HCT116 (cell line): Measurements from ENCODE around the gene PBX3. TPM values are rescaled to one million over a fixed set of nuclear protein-coding genes. Genes with fewer than 3 reads are reported as not detected.

Experiments
- ATAC-seq: fragments of 200-7000 bp; cut with Tn5 transposase; 2 replicates; pipeline ENCODE4 v1.9.1; 2020; ENCODE audit warnings: mild to moderate bottlenecking, moderate library complexity
- BruUV-seq: library from RNA; stranded (reverse); fragments of 400-500 nt; replicated peaks from 2 replicates; lab custom pipeline; 2021; lab: Mats Ljungman, UMichigan
- CTCF ChIA-PET: fragments of 300-600 bp; sonication (Branson Sonifier 250); formaldehyde crosslinking; loops from one replicate; lab custom pipeline; 2021; ENCODE audit warnings: antibody characterized with exemption; lab: Charles Lee
- POLR2A ChIA-PET: fragments of 300-600, 350-600 bp; sonication (Branson Sonifier 250); formaldehyde crosslinking; loops from one replicate; lab custom pipeline; 2021; ENCODE audit warnings: antibody characterized with exemption; lab: Charles Lee
- RAD21 ChIA-PET, 2 experiments: fragments of 300-600 bp; sonication (Branson Sonifier 250); formaldehyde crosslinking; loops; one replicate each; lab custom pipeline; 2023; ENCODE audit warnings: low total read pairs in 2 of 2; ENCODE audit not compliant: uncharacterized antibody in 2 of 2, unreplicated experiment in 2 of 2, low non-redundant PET in 1 of 2; lab: Charles Lee
- DNase-seq: peaks from one replicate; pipeline ENCODE4 v3.0.0-alpha.2; 2010; ENCODE audit warnings: low read depth, low spot score
- H2AFZ ChIP-seq: fragments of 200-600 bp; shearing (Covaris generic), sonication (generic); 2 replicates; pipeline ENCODE4 v1.6.1; 2017; ENCODE audit warnings: low read depth, mixed run types, mixed read lengths, antibody characterized with exemption, low read length; ENCODE audit not compliant: poor library complexity, severe bottlenecking
- H3K27ac ChIP-seq: 2 replicates; pipeline ENCODE4 v1.5.1; 2012; ENCODE audit warnings: low read depth, low read length
- H3K27me3 ChIP-seq: fragments of 200-600 bp; sonication (generic); 2 replicates; pipeline ENCODE4 v1.6.1; 2016; ENCODE audit warnings: mixed run types, low read length, mixed read lengths; ENCODE audit not compliant: insufficient read depth
- H3K36me3 ChIP-seq, 2 experiments: fragments of 200-500 bp in 1 of 2; fragments of 200-600 bp in 1 of 2; sonication (Bioruptor generic) in 1 of 2; sonication (generic) in 1 of 2; 2 replicates each; pipeline versions ENCODE4 v1.5.1 to v1.6.1; 2014 to 2016; ENCODE audit warnings: low read length in 2 of 2, inconsistent platforms in 1 of 2, mixed read lengths in 1 of 2, mixed run types in 1 of 2; ENCODE audit not compliant: insufficient read depth in 2 of 2, control insufficient read depth in 1 of 2
- H3K4me1 ChIP-seq, 2 experiments: fragments of 200-600 bp in 1 of 2; sonication (generic) in 1 of 2; 2 replicates each; pipeline versions ENCODE4 v1.5.1 to v1.6.1; 2012 to 2017; ENCODE audit warnings: low read length in 2 of 2, inconsistent platforms in 1 of 2, mild to moderate bottlenecking in 1 of 2, mixed read lengths in 1 of 2, mixed run types in 1 of 2, moderate library complexity in 1 of 2; ENCODE audit not compliant: insufficient read depth in 2 of 2, control insufficient read depth in 1 of 2
- H3K4me2 ChIP-seq: fragments of 200-600 bp; sonication (generic); 2 replicates; pipeline ENCODE4 v1.6.1; 2017; ENCODE audit warnings: mixed run types, low read length, mixed read lengths
- H3K4me3 ChIP-seq, 2 experiments: fragments of 200-600 bp in 1 of 2; sonication (generic) in 1 of 2; replicated peaks in 1 of 2; 2 replicates each; pipeline ENCODE4 v1.5.1; 2011 to 2016; ENCODE audit warnings: low read length in 2 of 2, control low read depth in 1 of 2, low read depth in 1 of 2, mild to moderate bottlenecking in 1 of 2, mixed read lengths in 1 of 2, mixed run types in 1 of 2
- H3K79me2 ChIP-seq: fragments of 200-600 bp; sonication (generic); 2 replicates; pipeline ENCODE4 v1.6.1; 2017; ENCODE audit warnings: mild to moderate bottlenecking, mixed run types, low read length, moderate library complexity, mixed read lengths; ENCODE audit not compliant: insufficient read depth
- H3K9ac ChIP-seq: fragments of 200-600 bp; sonication (generic); 2 replicates; pipeline ENCODE4 v1.6.1; 2016; ENCODE audit warnings: low read length, mixed read lengths
- H3K9me2 ChIP-seq: fragments of 200-600 bp; sonication (generic), shearing (Covaris generic); 2 replicates; pipeline ENCODE4 v1.6.1; 2017; ENCODE audit warnings: mixed run types, mild to moderate bottlenecking, moderate library complexity; ENCODE audit not compliant: insufficient read depth
- H3K9me3 ChIP-seq, 2 experiments: fragments of 200-500 bp in 1 of 2; fragments of 200-600 bp in 1 of 2; sonication (Bioruptor generic) in 1 of 2; sonication (generic) in 1 of 2; 2 replicates each; pipeline ENCODE4 v1.6.1; 2014 to 2017; ENCODE audit warnings: low read length in 2 of 2, mixed read lengths in 2 of 2, inconsistent platforms in 1 of 2, low read depth in 1 of 2, mild to moderate bottlenecking in 1 of 2, mixed run types in 1 of 2, moderate library complexity in 1 of 2; ENCODE audit not compliant: control insufficient read depth in 1 of 2, insufficient read depth in 1 of 2
- H4K20me1 ChIP-seq: fragments of 200-600 bp; sonication (generic), shearing (Covaris generic); 2 replicates; pipeline ENCODE4 v1.6.1; 2017; ENCODE audit warnings: mixed run types, mild to moderate bottlenecking, moderate library complexity; ENCODE audit not compliant: insufficient read depth
- CBX3 ChIP-seq: IDR thresholded peaks from 2 replicates; pipeline ENCODE4 v1.6.1; 2012; ENCODE audit warnings: low read depth
- EGR1 ChIP-seq: IDR thresholded peaks from 2 replicates; pipeline ENCODE4 v1.6.1; 2012; ENCODE audit warnings: low read depth
- EZH2phosphoT487 ChIP-seq: fragments of 200-600 bp; IDR thresholded peaks from 2 replicates; pipeline ENCODE4 v1.6.1; 2018; ENCODE audit warnings: antibody characterized with exemption, borderline replicate concordance
- FOSL1 ChIP-seq: IDR thresholded peaks from 2 replicates; pipeline ENCODE4 v1.6.1; 2012; ENCODE audit warnings: low read depth
- POLR2AphosphoS5 ChIP-seq: IDR thresholded peaks from 2 replicates; pipeline ENCODE4 v1.6.1; 2011; ENCODE audit warnings: mild to moderate bottlenecking, low read depth, low read length, moderate library complexity
- RAD21 ChIP-seq: IDR thresholded peaks from 2 replicates; pipeline ENCODE4 v1.6.1; 2012; ENCODE audit warnings: low read depth, mild to moderate bottlenecking
- SIN3A ChIP-seq: IDR thresholded peaks from 2 replicates; pipeline ENCODE4 v1.6.1; 2012; ENCODE audit warnings: low read depth
- SP1 ChIP-seq: IDR thresholded peaks from 2 replicates; pipeline ENCODE4 v1.6.1; 2012; ENCODE audit warnings: low read depth
- SRF ChIP-seq: IDR thresholded peaks from 2 replicates; pipeline ENCODE4 v1.6.1; 2012; ENCODE audit warnings: low read depth
- TCF7L2 ChIP-seq: IDR thresholded peaks from 2 replicates; pipeline ENCODE4 v1.7.0; 2011; ENCODE audit warnings: borderline replicate concordance, inconsistent platforms; ENCODE audit not compliant: insufficient read depth, insufficient read length; ENCODE audit errors: extremely low read depth
- YY1 ChIP-seq: IDR thresholded peaks from 2 replicates; pipeline ENCODE4 v1.6.1; 2011; ENCODE audit warnings: low read length, low read depth, moderate library complexity, mild to moderate bottlenecking; ENCODE audit not compliant: insufficient replicate concordance; ENCODE audit errors: extremely low read depth
- ZNF274 ChIP-seq: fragments of 200-500 bp; sonication (Bioruptor generic); IDR thresholded peaks from 2 replicates; pipeline ENCODE4 v1.6.1; 2014; ENCODE audit warnings: mild to moderate bottlenecking, low read depth, low read length, inconsistent platforms
- intact Hi-C: fragments of 100-400 bp; cut with micrococcal nuclease; formaldehyde crosslinking; loops from 2 replicates; pipeline ENCODE4 v1.10.0; 2022
- total RNA-seq: library from RNA; stranded (reverse); gene quantifications from one replicate; pipeline ENCODE4 v1.2.1, GENCODE V29; 2021; ENCODE audit not compliant: unreplicated experiment
- TF ChIP-seq, protein P1 (sequence below): IDR thresholded peaks from 2 replicates; pipeline ENCODE4 v1.6.1; 2011; ENCODE audit warnings: mild to moderate bottlenecking, low read length, moderate library complexity; ENCODE audit not compliant: insufficient replicate concordance; ENCODE audit errors: extremely low read depth
- TF ChIP-seq, protein P2 (sequence below): IDR thresholded peaks from 2 replicates; pipeline ENCODE4 v1.6.1; 2012
- TF ChIP-seq, protein P3 (sequence below), 3 experiments: fragments of 200-600 bp in 1 of 3; sonication (generic) in 1 of 3; IDR thresholded peaks in 2 of 3; conservative IDR thresholded peaks in 1 of 3; 2 replicates each; pipeline ENCODE4 v1.5.1; 2012 to 2017; ENCODE audit warnings: low read depth in 2 of 3, low read length in 2 of 3, antibody characterized with exemption in 1 of 3, borderline replicate concordance in 1 of 3, control low read depth in 1 of 3, mild to moderate bottlenecking in 1 of 3, mixed read lengths in 1 of 3, mixed run types in 1 of 3, moderate library complexity in 1 of 3; ENCODE audit not compliant: insufficient read depth in 1 of 3

Gene PBX3
- total RNA-seq, 1 experiment from 2014 or later: 13.5 TPM

DNA sequence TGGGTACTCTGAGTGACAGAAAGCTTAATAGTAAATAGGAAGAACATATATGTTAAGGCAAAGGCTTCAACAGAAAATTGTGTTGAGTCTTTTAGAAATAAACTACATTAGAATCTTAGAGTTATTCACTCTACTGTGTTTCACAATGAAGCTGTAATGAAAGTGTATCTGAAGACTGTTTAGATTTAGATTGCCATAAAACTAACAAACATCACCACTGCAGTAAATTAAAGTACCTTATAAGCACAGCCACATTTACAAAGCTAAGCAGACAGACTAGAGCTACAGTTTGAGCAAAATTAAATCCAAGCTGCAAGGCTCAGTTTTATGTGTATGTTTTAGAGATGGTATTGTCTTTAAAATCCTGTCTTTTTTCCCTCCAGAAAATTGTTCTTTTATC, 172.4 kb downstream of the PBX3 start:
- H2AFZ ChIP-seq: no peak overlapping the region
- no TSS peak for BruUV-seq
- ATAC-seq: no peak
- no peak overlapping the region for H3K4me3 ChIP-seq
- no peaks in the 10 kb centered on the region for H3K9me3 ChIP-seq
- H3K9me2 ChIP-seq: no peaks in the 10 kb centered on the region
- no peak overlapping the region for H3K4me2 ChIP-seq
- no peaks in the 10 kb centered on the region for H3K79me2 ChIP-seq
- H4K20me1 ChIP-seq: no peaks in the 10 kb centered on the region
- no peaks in the 10 kb centered on the region for H3K4me1 ChIP-seq
- H3K27ac ChIP-seq: no peak overlapping the region
- no peak overlapping the region for H3K9ac ChIP-seq
- no peaks in the 10 kb centered on the region for H3K36me3 ChIP-seq
- no peak for TF ChIP-seq SRF
- no peak for TF ChIP-seq SP1
- no peak for TF ChIP-seq RAD21
- TF ChIP-seq, protein P1, sequence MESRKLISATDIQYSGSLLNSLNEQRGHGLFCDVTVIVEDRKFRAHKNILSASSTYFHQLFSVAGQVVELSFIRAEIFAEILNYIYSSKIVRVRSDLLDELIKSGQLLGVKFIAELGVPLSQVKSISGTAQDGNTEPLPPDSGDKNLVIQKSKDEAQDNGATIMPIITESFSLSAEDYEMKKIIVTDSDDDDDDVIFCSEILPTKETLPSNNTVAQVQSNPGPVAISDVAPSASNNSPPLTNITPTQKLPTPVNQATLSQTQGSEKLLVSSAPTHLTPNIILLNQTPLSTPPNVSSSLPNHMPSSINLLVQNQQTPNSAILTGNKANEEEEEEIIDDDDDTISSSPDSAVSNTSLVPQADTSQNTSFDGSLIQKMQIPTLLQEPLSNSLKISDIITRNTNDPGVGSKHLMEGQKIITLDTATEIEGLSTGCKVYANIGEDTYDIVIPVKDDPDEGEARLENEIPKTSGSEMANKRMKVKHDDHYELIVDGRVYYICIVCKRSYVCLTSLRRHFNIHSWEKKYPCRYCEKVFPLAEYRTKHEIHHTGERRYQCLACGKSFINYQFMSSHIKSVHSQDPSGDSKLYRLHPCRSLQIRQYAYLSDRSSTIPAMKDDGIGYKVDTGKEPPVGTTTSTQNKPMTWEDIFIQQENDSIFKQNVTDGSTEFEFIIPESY: no peak
- TF ChIP-seq TCF7L2: no peak
- no peak for TF ChIP-seq POLR2AphosphoS5
- no peak for TF ChIP-seq ZNF274
- TF ChIP-seq SIN3A: no peak
- no peaks in the 10 kb centered on the region for H3K27me3 ChIP-seq
- DNase-seq: no peak
- ChIA-PET CTCF (no interaction called here), POLR2A (no interaction called here), RAD21 (no interaction called here)
- intact Hi-C loops: no loop called here

- Histone ChIP-seq H3K79me2 (no peaks in the 10 kb centered on the region), H3K9me2 (no peaks in the 10 kb centered on the region), H3K4me2 (no peak overlapping the region), H3K4me3 (no peak overlapping the region), H3K9ac (no peak overlapping the region), H3K27me3 (no peaks in the 10 kb centered on the region), H3K27ac (no peak overlapping the region), H4K20me1 (no peaks in the 10 kb centered on the region), H2AFZ (no peak overlapping the region), H3K36me3 (no peaks in the 10 kb centered on the region), H3K4me1 (no peaks in the 10 kb centered on the region), H3K9me3 (no peaks in the 10 kb centered on the region)
- CTCF ChIA-PET: interaction anchor here (0.6 kb wide), 1 partner anchor 362 kb away, joined by 4 read pairs; no protein-coding TSS in a partner anchor
- BruUV-seq: no TSS peak
- ATAC-seq (no peak), DNase-seq (no peak)
- RAD21 ChIA-PET: no interaction called here
- intact Hi-C loops: no loop called here
- POLR2A ChIA-PET: no interaction called here
- no peak for TF ChIP-seq RAD21
- TF ChIP-seq YY1: no peak
- TF ChIP-seq FOSL1: no peak
- no peak for TF ChIP-seq EGR1
- no peak for TF ChIP-seq SP1
- TF ChIP-seq, protein P2, sequence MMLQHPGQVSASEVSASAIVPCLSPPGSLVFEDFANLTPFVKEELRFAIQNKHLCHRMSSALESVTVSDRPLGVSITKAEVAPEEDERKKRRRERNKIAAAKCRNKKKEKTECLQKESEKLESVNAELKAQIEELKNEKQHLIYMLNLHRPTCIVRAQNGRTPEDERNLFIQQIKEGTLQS: no peak
- TF ChIP-seq CBX3: no peak
- TF ChIP-seq, protein P3, sequence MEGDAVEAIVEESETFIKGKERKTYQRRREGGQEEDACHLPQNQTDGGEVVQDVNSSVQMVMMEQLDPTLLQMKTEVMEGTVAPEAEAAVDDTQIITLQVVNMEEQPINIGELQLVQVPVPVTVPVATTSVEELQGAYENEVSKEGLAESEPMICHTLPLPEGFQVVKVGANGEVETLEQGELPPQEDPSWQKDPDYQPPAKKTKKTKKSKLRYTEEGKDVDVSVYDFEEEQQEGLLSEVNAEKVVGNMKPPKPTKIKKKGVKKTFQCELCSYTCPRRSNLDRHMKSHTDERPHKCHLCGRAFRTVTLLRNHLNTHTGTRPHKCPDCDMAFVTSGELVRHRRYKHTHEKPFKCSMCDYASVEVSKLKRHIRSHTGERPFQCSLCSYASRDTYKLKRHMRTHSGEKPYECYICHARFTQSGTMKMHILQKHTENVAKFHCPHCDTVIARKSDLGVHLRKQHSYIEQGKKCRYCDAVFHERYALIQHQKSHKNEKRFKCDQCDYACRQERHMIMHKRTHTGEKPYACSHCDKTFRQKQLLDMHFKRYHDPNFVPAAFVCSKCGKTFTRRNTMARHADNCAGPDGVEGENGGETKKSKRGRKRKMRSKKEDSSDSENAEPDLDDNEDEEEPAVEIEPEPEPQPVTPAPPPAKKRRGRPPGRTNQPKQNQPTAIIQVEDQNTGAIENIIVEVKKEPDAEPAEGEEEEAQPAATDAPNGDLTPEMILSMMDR (IDR thresholded peaks at IDR 0.05 in 2 of 3, conservative IDR thresholded peaks at IDR 0.05 in 1 of 3; ENCODE audit: borderline replicate concordance in 1 of 3, insufficient read depth in 1 of 3, low read depth in 2 of 3, low read length in 2 of 3): no peak
- TF ChIP-seq EZH2phosphoT487: no peak
Measured at GRCh38 chr9:125920402-125920801, 173.2 kb downstream of the PBX3 start.
